ENCODE data around the gene EIF3A.
"Not testable (repeated sequence)": the region's sequence is repeated elsewhere in the genome, so short reads cannot be mapped to it uniquely, and the experiment has no call there.

Gene EIF3A, protein sequence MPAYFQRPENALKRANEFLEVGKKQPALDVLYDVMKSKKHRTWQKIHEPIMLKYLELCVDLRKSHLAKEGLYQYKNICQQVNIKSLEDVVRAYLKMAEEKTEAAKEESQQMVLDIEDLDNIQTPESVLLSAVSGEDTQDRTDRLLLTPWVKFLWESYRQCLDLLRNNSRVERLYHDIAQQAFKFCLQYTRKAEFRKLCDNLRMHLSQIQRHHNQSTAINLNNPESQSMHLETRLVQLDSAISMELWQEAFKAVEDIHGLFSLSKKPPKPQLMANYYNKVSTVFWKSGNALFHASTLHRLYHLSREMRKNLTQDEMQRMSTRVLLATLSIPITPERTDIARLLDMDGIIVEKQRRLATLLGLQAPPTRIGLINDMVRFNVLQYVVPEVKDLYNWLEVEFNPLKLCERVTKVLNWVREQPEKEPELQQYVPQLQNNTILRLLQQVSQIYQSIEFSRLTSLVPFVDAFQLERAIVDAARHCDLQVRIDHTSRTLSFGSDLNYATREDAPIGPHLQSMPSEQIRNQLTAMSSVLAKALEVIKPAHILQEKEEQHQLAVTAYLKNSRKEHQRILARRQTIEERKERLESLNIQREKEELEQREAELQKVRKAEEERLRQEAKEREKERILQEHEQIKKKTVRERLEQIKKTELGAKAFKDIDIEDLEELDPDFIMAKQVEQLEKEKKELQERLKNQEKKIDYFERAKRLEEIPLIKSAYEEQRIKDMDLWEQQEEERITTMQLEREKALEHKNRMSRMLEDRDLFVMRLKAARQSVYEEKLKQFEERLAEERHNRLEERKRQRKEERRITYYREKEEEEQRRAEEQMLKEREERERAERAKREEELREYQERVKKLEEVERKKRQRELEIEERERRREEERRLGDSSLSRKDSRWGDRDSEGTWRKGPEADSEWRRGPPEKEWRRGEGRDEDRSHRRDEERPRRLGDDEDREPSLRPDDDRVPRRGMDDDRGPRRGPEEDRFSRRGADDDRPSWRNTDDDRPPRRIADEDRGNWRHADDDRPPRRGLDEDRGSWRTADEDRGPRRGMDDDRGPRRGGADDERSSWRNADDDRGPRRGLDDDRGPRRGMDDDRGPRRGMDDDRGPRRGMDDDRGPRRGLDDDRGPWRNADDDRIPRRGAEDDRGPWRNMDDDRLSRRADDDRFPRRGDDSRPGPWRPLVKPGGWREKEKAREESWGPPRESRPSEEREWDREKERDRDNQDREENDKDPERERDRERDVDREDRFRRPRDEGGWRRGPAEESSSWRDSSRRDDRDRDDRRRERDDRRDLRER (N-terminal part only)

GRCh38 chr10:119080521-119081259 is at the start of gene EIF3A:
Gene EIF3A, minus strand, starts transcription at chr10:119080817. Its CDS starts 141 bp downstream, at chr10:119080676.
- peak; percentile 83 for DNase-seq

DNA sequence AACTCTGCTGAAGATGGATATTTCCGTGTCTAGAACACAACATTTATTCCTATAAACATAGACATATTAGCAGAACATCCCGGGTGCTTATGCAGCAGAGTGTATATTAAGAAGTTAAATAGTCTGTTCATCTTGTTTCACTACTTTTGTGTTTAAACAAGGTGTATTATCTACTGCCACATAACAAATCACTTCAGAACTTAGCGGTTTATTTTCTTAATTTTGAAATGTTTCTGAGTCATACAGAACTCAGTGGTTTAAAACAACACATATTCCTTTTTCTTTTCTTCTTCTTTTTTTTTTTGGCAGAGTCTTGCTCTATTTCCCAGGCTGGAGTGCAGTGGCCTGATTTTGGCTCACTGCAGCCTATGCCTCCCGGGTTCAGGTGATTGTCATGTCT is 49.1 kb upstream of the EIF3A start:
- no peak for DNase-seq

GRCh38 chr10:119125942-119126341 is 45.3 kb upstream of the EIF3A start:
- DNase-seq, result no peak

DNA sequence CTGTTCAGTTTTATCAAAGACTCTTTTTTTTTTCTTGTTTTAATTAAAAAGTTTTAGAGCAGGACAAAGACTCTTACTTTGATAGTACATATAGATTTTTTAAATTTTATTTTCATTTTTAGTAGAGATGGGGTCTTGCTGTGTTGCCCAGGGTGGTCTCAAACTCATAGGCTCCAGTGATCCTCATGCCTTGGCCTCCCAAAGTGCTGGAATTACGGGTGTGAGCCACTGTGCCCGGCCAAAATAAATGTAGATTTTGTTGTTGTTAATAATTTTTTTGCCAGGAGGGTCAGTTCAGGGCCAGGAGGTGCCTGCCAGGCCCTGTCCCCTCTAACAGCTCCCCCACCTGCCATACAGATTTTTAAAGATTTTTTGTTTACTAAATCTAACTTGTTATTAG is 40.3 kb upstream of the EIF3A start:
- no peak for DNase-seq

DNA sequence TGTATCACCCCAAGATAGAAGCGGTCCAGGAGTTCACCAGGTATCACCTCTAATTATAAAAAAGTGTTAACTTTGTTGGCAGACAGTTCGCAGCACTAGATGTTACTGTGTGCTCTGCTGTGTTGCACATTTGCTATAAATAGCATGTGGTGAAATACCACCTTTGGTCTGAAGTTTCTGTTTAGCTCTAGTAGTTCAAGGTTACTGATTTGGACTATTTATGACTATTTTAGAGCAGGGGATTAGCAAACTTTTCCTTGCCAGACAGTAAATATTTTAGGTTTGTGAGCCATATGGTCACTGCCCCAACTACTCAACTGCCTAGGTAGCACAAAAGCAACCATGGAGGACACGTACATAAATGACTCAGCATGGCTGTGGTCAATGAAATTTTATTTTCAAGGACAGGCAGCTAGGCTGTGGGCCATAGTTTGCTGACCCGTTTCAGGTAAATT is 39.8 kb upstream of the EIF3A start:
- no peak for DNase-seq

- no peak for DNase-seq
Measured at GRCh38 chr10:119119400-119119799, 38.8 kb upstream of the EIF3A start.

- DNase-seq, result no peak
Measured at GRCh38 chr10:119118231-119118630, 37.6 kb upstream of the EIF3A start.

DNA sequence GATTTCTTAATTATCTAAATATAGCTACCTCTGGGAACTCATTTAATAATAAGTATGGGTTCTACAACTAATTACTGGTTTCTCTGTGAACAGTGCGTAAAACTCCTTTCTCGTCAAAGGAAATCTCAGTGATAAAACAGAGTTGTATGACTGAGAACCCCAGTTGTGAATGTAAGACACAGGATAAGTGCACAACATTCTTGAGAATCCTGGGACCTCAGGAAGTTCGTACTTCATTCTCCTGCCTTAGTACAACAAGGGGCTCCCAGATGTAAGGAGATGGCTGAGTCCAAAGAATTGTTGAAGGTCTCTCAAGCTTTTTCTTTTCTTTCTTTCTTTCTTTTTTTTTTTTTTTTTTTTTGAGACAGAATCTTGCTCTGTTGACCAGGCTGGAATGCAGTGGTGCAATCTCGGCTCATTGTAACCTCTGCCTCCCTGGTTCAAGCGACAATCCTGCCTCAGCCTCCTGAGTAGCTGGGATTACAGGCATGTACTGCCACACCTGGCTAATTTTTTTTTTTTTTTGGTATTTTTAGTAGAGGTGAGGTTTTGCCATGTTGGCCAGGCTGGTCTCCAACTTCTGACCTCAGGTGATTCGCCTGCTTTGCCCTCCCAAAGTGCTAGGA is 35.8 kb upstream of the EIF3A start:
- DNase-seq, result no peak

DNA sequence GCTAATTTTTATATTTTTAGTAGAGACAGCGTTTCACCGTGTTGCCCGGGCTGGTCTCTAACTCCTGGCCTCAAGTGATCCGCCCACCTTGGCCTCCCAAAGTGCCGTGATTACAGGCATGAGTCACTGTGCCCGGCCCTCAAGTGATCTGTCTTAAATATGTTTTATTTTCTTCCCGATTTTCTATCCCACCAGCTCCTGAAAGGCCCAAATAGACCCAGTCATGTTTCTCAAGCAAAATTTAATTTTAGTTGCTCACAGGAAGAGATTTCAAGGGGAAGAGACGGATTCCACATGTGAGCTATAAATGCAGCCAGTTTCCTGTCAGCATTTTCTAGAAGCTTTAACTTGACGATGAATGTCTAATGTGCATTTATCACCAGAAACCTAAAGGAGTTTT is 35.3 kb upstream of the EIF3A start:
- DNase-seq, result no peak

DNA sequence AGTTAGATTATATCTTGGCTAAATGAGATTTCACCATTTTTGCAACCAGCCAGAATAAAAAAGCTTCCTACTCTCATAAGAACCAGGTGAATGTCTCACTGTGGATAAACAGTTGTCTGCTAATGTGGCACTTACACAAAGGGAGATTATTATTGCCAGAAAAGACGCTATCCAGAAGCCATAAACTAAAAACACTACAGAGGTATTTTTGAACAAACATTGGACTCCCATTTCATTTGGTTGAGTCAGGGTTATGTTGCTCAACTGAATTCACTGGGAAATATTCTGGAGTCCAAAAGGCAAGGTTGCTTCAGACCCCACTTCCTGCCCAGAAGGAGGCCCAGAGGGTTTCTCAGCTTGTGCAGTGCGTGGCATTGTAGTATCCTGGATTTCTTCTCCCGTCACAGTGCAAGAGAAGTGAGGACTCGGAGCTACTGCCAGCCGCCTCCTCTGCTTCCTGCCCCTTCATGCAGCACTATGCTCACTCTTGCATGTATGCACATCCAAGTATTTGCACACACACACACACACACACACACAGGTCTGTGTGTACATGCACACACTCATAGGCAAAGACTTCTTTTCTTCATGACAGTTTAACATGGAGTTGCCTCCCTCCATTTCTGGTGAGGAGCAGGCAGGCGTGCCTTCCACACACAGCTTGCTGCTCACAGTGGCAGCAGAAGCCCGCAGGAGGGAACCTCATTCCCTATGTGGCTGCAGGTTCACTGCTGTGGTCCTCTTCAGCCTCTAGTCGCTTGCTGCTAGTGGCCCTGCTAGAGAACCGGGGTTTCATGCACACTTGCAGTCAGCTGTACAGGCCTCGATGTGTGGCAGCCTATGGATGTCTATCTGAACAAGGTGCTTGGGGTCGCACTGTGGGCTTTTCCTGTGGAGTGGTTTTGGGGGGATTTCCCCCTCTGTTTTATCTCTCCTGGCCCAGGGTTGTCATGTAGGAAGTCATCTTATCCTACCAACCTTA is 33.4 kb upstream of the EIF3A start:
- DNase-seq, result no peak

DNA sequence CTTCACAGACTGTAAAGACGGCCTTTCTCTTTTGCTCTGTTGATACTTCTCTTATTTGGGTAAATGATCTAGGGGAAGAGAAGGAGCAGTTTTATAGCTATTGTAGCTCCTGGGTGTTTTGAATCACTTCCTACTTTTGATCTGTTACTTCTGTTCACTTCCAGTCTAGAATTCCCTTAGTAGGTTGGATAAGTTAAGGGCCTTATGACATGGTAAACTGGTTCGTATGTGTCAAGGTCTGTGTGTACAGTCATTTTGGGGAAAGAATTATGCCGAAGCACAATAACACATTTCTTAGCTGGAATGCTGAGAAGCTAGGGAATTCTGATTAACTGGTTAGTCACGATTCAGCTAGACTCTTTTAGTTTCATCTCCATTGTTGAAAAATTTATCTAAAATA is 31.4 kb upstream of the EIF3A start:
- DNase-seq, result no peak

GRCh38 chr10:119107771-119108170 is 27.2 kb upstream of the EIF3A start:
- DNase-seq, result not testable (repeated sequence)

GRCh38 chr10:119107106-119107505 is 26.5 kb upstream of the EIF3A start:
- not testable (repeated sequence) for DNase-seq

DNA sequence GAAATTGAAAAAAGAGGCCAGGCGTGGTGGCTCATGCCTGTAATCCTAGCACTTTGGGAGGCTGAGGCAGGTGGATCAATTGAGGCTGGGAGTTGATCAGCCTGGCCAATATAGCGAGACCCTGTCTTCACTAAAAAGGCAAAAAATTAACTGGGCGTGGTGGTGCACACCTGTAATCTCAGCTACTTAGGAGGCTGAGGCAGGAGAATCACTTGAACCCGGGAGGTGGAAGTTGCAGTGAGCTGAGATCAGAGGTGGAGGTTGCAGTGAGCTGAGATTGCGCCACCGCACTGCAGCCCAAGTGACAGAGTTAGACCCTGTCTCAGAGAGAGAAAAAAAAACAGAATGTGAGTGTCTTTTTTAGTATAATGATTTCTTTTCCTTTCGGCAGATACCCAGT is 25.3 kb upstream of the EIF3A start:
- DNase-seq, result not testable (repeated sequence)

- DNase-seq, result no peak
Measured at GRCh38 chr10:119105155-119105554, 24.5 kb upstream of the EIF3A start.

DNA sequence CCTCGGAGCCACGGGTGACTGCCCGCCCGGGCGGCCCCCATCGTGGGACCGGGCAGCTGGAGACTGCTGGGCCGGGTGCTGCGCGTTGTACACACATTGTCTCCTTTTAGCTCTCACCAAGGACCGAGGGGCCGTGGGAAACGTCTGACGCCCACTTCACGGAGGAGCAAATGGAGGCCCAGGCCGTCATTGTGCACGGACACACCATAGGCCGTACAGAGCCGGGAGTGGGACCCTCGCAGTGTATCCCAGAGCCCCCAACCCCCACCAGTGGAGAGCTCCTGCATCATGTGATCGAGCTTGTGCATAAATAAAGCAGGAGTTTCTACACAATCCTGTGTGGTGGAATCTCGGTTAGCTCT is 24.0 kb upstream of the EIF3A start:
- DNase-seq, result peak; percentile 30

DNA sequence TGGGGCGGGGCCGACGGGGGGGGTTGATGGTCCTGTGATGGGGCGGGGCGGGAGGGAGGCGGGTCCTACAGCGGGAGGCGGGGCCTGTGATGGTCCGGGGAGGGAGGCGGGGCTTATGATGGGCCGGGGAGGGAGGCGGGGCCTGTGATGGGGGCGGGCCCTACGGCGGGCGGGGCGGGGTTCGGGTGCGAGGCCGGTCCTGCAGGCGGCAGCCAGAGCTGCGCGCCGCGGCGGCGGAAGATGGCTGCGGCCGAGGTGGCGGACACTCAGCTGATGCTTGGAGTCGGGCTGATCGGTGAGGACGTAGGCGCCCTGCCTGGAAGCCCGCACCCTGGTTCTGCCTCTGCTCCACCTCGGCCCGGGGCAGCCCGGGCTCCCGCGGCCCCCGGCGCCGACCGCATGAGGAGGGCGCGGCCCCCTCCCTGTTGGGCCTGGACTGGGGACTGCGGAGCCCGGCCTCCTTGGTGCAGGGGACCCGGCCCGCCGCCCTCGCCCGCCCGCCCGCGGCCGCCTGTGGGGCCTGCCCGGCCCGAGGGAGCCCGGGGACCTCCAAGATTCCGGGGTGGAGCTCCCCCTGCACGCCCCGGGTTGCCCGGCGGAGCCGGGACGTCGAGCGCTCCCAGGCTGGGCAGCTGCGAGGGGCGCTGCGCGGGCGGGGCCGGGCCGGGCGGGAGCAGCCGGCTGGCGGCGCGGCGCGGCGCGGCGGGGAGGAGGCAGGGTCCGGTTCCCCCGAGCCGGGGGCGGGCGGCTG is 23.5 kb upstream of the EIF3A start, which contains the start of gene DENND10:
Gene DENND10 (plus strand): TSS at position 211 of the 751 bp plus-strand sequence. CDS start 30 bp downstream, at position 241.
- DNase-seq, result peak; percentile 52

GRCh38 chr10:119103241-119103902 is 22.8 kb upstream of the EIF3A start:
- DNase-seq, result no peak
